DOHH2 (cell line): ENCODE data around the gene TFR2.
A peak's percentile ranks its signal among the peaks of the same experiment; 100 is the strongest.

Experiments
- H3F3A ChIP-seq: fragments of 200-600 bp; sonication (generic), shearing (Covaris generic); 2 replicates; pipeline ENCODE4 v1.6.0; 2016; ENCODE audit warnings: antibody characterized with exemption, mild to moderate bottlenecking; ENCODE audit not compliant: control insufficient read depth, insufficient read depth
- H3K27ac ChIP-seq: fragments of 200-600 bp; sonication (generic); 2 replicates; pipeline ENCODE4 v1.5.1; 2014; ENCODE audit warnings: low read depth, mild to moderate bottlenecking, low read length, moderate library complexity
- H3K27me3 ChIP-seq: fragments of 200-600 bp; sonication (generic); 2 replicates; pipeline ENCODE4 v1.6.1; 2014; ENCODE audit warnings: mild to moderate bottlenecking, low read length, mixed read lengths; ENCODE audit not compliant: control insufficient read depth
- H3K36me3 ChIP-seq: fragments of 200-600 bp; sonication (generic); 2 replicates; pipeline ENCODE4 v1.6.1; 2014; ENCODE audit warnings: mild to moderate bottlenecking, low read length, moderate library complexity, mixed read lengths; ENCODE audit not compliant: control insufficient read depth
- H3K4me1 ChIP-seq: fragments of 200-600 bp; sonication (generic); 2 replicates; pipeline ENCODE4 v1.6.1; 2014; ENCODE audit warnings: mild to moderate bottlenecking, low read length, mixed read lengths; ENCODE audit not compliant: control insufficient read depth
- H3K4me2 ChIP-seq: fragments of 200-600 bp; sonication (generic); 2 replicates; pipeline ENCODE4 v1.6.0; 2014; ENCODE audit warnings: mild to moderate bottlenecking, low read length, moderate library complexity
- H3K4me3 ChIP-seq: fragments of 200-600 bp; sonication (generic); 2 replicates; pipeline ENCODE4 v1.5.1; 2014; ENCODE audit warnings: mild to moderate bottlenecking, low read length, mixed read lengths
- H3K79me2 ChIP-seq: fragments of 200-600 bp; sonication (generic); 2 replicates; pipeline ENCODE4 v1.6.1; 2014; ENCODE audit warnings: mild to moderate bottlenecking, low read length, mixed read lengths; ENCODE audit not compliant: control insufficient read depth
- H3K9me2 ChIP-seq: fragments of 200-600 bp; sonication (generic); replicated peaks from 2 replicates; pipeline ENCODE4 v1.6.1; 2014; ENCODE audit warnings: mild to moderate bottlenecking, low read length, mixed read lengths; ENCODE audit not compliant: control insufficient read depth
- H3K9me3 ChIP-seq: fragments of 200-600 bp; sonication (generic); 2 replicates; pipeline ENCODE4 v1.6.1; 2014; ENCODE audit warnings: antibody characterized with exemption, low read length, mixed read lengths; ENCODE audit not compliant: control insufficient read depth, insufficient read depth
- H4K20me1 ChIP-seq: fragments of 200-600 bp; sonication (generic); 2 replicates; pipeline ENCODE4 v1.6.0; 2014; ENCODE audit warnings: low read depth, mild to moderate bottlenecking, antibody characterized with exemption, low read length, moderate library complexity; ENCODE audit not compliant: control insufficient read depth, insufficient read depth
- CTCF ChIP-seq: fragments of 200-600 bp; sonication (generic); IDR thresholded peaks from one replicate; pipeline ENCODE4 v1.5.1; 2014; ENCODE audit warnings: antibody characterized with exemption, mild to moderate bottlenecking, low read depth, low read length; ENCODE audit not compliant: poor library complexity, severe bottlenecking
- EZH2phosphoT487 ChIP-seq: fragments of 200-600 bp; sonication (generic); IDR thresholded peaks from 2 replicates; pipeline ENCODE4 v1.6.1; 2017; ENCODE audit warnings: borderline replicate concordance, mild to moderate bottlenecking, antibody characterized with exemption, low read length, moderate library complexity, mixed read lengths

Gene TFR2

GRCh38 chr7:100573691-100574361 lies 67.5 kb downstream of the TFR2 start, which contains the start of gene SAP25:
TSS of gene SAP25 (minus strand) at chr7:100573900. CDS start at chr7:100573742, 158 bp downstream.
- H4K20me1 ChIP-seq, result peaks cover 5% of the 10 kb centered on the region; the same call in 1 of the 2 replicates
- H3K4me3 ChIP-seq, result no peak within 1 kb of the TSS
- H3F3A ChIP-seq, result no peaks in the 10 kb centered on the region
- H3K9me3 ChIP-seq, result no peaks in the 10 kb centered on the region
- no peak for TF ChIP-seq EZH2phosphoT487
- TF ChIP-seq CTCF, result no peak
- H3K4me1 ChIP-seq, result peaks cover 19% of the 10 kb centered on the region
- no peak within 1 kb of the TSS for H3K4me2 ChIP-seq
- H3K79me2 ChIP-seq, result no peaks in the 10 kb centered on the region
- H3K36me3 ChIP-seq, result peaks cover 45% of the 10 kb centered on the region
- H3K27ac ChIP-seq, result no peak within 1 kb of the TSS
- H3K27me3 ChIP-seq, result peaks cover 11% of the 10 kb centered on the region
- H3K9me2 ChIP-seq, result no peaks in the 10 kb centered on the region

- Histone ChIP-seq H3K9me3 (no peaks in the 10 kb centered on the region), H3K9me2 (no peaks in the 10 kb centered on the region), H3K4me2 (no peak overlapping the region), H3K4me1 (peaks cover 25% of the 10 kb centered on the region), H3F3A (no peaks in the 10 kb centered on the region), H3K79me2 (no peaks in the 10 kb centered on the region), H3K36me3 (peaks cover 38% of the 10 kb centered on the region), H3K27ac (no peak overlapping the region), H3K4me3 (no peak overlapping the region), H3K27me3 (peaks cover 11% of the 10 kb centered on the region), H4K20me1 (peaks cover 5% of the 10 kb centered on the region; the same call in 1 of the 2 replicates)
- TF ChIP-seq EZH2phosphoT487, result no peak
- peak; percentile 5 for TF ChIP-seq CTCF
These were observed 68.2 kb downstream of the TFR2 start for GRCh38 chr7:100572949-100573675.

GRCh38 chr7:100572281-100572948 lies 68.9 kb downstream of the TFR2 start:
- Histone ChIP-seq H3K79me2 (no peaks in the 10 kb centered on the region), H3K36me3 (peaks cover 31% of the 10 kb centered on the region), H3K4me3 (no peak overlapping the region), H3K4me1 (peaks cover 32% of the 10 kb centered on the region), H3K27ac (no peak overlapping the region), H3F3A (no peaks in the 10 kb centered on the region), H3K9me2 (no peaks in the 10 kb centered on the region), H3K4me2 (no peak overlapping the region), H3K27me3 (peaks cover 11% of the 10 kb centered on the region), H3K9me3 (no peaks in the 10 kb centered on the region), H4K20me1 (peaks cover 5% of the 10 kb centered on the region; the same call in 1 of the 2 replicates)
- TF ChIP-seq EZH2phosphoT487 (no peak), CTCF (peak; percentile 11)
